Dermis microvascular lymphatic vessel endothelial cell (primary cell): ENCODE data around the gene IL24. TPM values are rescaled to one million over a fixed set of nuclear protein-coding genes. Genes with fewer than 3 reads are reported as not detected.

Experiments
- DNase-seq, 2 donors: peaks; one replicate each; pipeline versions ENCODE4 v3.0.0 to v3.0.0-alpha.2; 2010; ENCODE audit warnings: low read depth in 2 of 2
- total RNA-seq: library from RNA; depleted of rRNA; stranded (reverse); fragments of >200 nt; gene quantifications from 2 replicates; pipeline ENCODE4 v1.2.1, GENCODE V29; 2014

IL24 gene
- total RNA-seq, 1 donor from 2014 or later, result not detected

GRCh38 chr1:206878456-206878855 is 18.8 kb upstream of the IL24 start:
- DNase-seq, result no peak

GRCh38 chr1:206880314-206880713 is 16.9 kb upstream of the IL24 start:
- no peak for DNase-seq

DNA sequence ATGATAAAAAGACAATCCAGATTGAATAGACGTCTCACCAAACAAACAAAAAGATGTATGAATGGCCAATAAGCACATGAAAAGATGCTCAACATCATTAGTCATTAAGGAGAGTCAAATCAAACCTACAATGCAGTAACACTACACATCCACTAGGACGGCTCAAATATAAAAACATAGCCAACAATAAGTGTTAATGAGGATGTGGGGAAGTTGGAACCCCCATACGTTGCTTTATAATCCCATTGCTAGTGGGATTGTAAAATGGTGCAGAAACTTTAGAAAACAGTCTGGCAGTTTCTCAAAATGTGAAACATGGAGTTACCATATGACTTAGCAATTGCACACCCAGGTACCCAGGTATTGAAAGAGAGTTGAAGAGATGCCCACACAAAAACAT is 14.7 kb upstream of the IL24 start:
- no peak for DNase-seq

DNA sequence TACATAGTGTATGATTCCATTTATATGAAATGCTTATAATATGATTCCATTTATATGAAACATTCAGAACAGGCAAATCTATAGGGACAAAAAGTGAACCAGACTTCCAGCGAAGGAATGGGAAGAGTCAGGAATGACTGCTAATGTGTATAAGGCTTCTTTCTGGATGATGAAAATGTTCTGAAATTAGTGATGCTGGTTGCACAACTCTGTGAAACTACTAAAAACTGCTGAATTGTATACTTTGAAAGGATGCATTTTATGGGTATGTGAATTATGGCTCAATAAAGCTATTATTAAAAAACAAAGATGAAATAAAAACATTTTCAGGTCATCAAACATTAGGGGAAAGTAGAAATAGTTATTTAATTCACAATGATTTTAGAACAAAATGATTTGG is 14.1 kb upstream of the IL24 start:
- no peak for DNase-seq

DNA sequence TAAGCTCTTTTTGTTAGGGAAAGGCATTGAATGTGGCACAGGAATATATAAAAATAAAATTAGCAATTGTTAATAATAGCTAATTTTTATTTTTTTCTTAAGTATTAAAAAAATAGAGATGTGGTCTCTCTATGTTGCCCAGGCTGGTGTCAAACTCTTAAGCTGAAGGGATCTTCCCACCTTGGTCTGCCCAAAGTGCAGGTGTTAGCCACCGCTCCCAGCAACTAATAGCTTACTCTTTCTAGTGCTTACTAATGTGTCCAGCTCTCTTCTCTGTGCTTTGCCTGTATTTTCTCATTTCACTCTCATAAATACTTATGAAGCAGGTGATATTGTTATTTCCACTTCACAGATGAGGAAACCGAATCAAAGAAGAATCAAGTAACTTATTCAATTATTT is 13.4 kb upstream of the IL24 start:
- no peak for DNase-seq

- DNase-seq, result no peak
These were observed 11.7 kb upstream of the IL24 start for GRCh38 chr1:206885341-206886060.

DNA sequence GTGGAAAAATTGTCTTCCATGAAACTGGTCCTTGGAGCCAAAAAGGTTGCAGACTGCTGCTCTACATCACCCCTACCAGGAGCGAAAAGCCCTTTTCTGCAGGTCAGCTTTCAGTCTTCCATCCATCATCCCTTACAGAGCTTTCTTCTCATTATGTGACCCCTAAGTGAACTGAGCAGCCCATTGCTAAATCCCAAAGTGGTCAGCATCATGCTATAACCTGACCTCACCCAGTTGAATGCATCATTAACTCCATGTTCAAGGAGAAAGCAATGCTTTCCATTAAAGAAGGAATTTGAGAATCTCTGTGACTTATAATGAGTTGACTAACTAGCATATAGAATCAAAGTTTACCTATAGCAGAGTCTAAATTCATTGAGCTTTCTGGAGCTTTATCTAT is 10.4 kb upstream of the IL24 start:
- DNase-seq, result no peak

DNA sequence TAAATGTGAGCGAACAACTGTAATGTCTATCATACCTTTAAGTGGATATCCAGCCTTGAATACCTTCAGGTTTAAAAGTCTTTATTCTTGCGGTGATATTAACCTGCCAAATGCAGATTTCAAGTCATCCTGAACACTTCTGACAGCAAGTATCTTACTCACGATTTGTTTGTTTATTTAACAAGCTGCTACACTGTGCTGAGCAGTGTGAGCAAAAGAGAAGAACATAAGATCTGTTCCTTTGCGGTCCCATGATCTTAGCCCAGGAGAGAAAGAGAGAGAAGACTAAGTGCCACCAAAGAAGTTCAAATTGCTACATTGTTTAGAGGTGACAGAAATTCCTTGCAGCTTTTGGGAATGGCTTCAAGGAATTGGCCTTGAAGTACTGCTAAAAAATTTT is 9.5 kb upstream of the IL24 start:
- no peak for DNase-seq

DNA sequence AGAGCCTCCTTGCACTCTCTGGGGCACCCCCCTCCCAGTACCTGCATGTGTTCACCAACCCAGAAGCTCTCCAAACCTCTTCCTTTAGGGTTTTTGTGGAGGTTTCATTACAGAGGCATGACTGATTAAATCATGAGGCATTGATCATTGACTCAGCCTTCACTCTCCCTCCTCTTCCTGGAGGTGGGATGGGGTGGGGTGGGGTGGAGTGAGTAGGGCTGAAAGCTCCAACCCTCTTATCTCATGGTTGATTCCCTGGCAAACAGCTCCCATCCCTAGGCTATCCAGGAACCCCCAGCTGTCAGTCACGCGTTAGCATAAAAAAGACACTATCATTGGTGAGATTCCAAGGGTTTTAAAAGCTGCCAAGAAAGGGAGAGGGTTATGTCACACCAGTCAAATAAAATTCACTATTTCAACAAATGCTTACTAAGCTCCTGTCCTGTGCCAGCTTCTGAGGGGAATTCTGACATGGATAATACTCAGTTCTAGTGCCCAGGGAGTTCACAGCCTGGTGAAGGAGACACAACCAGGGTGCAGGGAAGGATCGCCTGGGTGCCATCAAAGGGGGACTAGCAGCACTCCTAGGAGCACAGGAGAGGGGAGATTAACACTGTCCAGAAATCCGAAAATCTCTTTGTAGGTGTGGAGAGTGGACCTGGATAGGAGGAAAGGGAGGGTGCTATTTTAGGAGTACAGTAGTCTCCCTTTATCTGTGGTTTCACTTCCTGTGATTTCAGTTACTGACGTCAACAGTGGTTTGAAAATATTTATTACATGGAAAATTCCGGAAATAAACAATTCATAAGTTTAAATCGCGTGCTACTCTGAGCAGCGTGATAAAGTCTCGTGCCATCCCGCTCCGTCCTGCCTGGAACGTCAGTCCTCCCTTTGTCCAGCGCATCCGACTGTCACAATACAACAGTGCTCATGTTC is 6.8 kb upstream of the IL24 start:
- peak; percentile 16 to 78 for DNase-seq

- no peak for DNase-seq
These were observed 5.8 kb upstream of the IL24 start for GRCh38 chr1:206891412-206891811.

- DNase-seq, result no peak
These were observed 4.8 kb upstream of the IL24 start for GRCh38 chr1:206892351-206892984.

DNA sequence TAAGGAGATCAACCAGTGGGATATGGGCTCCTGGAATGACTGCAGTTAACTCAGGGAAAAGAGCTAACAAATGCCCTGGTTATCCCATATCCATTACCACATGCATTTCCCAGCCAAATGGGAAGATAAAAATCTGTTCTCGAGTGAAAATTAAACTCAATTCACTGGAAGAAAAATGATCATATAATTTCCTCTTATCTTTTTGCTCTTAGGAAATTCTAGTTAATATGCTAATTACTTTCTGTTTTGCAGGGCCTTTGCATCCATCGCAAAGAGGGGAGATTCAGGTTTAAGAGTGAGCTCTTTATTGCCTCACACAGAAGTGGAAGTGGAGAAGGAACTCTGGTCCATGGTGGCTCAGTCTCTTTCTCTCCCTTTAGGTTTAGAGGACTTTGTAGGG is 3.9 kb upstream of the IL24 start:
- no peak for DNase-seq

GRCh38 chr1:206895325-206895724 is 1.9 kb upstream of the IL24 start:
- no peak for DNase-seq

DNA sequence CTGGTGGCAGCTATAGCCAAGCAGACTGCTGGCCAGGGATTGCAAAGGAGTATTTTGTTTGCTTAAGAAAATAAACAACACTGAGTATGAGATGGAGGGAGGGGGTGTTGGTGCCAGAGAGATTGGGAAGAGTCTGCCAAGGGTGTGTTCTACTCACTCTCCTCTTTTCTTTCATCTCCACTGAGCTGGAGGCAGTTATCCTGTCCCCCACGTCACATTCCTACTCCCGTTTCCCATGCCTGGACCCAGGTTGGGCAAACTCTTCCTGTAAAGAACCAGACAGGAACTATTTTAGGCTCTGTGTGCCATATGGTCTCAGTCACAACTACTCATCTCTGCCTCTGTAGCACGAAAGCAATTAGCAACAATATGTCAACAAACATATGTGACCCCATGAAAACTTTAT is 1.4 kb upstream of the IL24 start:
- no peak for DNase-seq

- DNase-seq, result no peak
These were observed 982 bp upstream of the IL24 start for GRCh38 chr1:206896261-206896660.

DNA sequence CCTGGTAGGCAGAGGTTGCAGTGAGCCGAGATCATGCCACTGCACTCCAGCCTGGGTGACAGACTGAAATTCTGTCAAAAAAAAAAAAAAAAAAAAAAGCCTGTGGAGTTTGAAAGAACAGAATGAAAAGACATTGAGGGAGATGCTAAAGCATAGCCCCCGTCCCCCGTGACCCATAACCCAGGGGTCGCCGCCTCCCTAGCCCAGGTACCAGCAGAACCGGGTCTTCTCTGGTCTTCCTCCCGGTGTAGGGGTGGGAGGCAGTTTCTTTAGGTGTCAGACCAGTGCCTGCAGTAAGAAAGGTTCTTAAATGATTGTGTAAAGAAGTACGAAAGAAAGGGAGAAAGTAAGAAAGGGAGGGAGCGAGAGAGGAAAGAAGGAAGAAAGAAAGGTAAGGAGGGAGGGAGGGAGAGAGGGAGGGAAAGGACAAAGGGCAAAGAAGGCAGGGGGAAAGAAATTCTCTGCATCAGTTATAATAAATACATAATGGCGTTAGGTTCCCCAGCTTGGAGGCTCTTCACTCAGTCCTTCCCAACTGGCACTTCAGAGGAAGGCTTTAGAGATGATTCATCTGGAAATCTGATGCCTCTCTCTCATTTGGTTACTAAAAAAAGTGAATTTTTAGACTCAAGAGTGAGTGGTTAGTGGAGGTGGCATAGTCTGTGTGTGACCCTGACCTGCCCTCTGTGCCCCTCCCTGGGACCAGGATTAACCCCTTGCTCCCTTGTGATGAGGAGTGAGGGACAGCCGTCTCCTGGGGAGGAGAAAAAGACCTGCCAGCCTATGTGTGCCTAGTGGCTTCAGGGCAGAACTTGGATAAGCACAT is 1.1 kb downstream of the IL24 start:
- no peak for DNase-seq

DNA sequence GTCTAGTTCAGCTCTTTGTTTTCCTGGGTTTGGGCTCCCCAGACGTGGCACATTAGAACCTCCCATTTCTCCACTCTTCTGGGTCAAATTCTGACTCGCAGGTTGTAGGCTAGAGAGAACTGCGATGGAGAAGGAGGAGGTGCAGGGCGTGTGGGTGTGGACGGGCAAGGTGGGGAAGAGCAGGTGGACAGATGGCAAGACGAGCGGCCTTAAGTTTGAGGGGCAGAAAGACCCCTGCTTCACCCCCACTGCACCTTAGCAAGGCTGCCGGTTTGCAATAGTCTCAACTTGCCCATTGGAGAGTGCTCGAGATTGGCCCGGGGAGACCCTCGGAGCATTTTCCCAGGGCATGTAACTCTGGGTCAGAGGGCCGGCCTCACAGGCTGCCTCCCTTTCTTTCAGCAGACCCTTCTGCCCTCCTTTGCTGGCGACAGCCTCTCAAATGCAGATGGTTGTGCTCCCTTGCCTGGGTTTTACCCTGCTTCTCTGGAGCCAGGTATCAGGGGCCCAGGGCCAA is 1.7 kb downstream of the IL24 start:
- DNase-seq, result no peak

GRCh38 chr1:206899717-206900116 is 2.5 kb downstream of the IL24 start:
- DNase-seq, result no peak

DNA sequence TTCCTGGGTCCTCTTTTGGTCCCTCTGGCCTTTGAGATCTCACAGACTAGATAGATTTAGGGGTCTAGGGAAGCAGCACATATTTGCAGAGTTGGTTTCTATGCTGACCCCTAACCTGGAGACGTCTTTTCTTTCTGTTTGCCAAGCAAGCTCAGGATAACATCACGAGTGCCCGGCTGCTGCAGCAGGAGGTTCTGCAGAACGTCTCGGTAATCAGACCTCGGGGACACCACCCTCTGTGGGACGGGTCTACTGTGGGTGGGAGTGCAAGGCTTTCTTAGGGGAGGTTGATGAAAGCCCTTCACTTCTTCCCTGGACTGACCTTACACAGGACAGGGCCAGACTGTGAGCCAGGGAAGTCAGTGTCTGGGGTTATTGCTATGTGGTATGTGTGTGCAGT is 2.9 kb downstream of the IL24 start:
- no peak for DNase-seq

DNA sequence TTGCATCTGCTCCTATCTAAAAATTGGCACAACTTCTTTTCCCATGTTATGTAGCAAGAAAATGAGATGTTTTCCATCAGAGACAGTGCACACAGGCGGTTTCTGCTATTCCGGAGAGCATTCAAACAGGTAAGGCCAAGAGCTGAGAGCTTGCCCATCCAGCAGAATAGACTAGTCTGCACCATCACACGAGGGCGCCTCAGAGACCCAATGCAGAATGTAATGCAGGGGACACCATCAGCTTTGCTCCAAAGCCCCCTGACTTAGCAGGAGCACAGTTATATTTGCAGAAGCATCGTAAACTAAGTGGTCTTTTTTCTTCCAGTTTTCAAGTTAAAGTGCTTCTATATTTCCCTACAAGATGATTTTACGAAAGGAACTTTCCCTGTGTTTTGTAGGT is 4.7 kb downstream of the IL24 start:
- no peak for DNase-seq

DNA sequence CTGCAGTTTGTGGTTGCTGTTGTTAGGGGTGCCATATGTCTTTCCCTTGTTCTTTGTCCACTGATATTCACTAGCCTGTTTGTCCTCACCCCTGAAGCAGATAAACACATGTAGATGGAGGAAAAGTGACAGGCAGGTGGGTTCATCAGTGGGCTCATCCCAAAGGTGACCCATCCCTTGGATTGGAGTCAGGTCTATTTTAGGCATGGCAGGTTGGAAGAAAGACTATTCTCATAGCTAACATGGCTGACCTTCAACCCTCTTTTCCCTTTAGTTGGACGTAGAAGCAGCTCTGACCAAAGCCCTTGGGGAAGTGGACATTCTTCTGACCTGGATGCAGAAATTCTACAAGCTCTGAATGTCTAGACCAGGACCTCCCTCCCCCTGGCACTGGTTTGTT is 5.5 kb downstream of the IL24 start:
- no peak for DNase-seq
